H9 (cell line): ENCODE data around the gene ZP3. TPM values are rescaled to one million over a fixed set of nuclear protein-coding genes. Genes with fewer than 3 reads are reported as not detected.

Source experiments
- DNase-seq: peaks from one replicate; pipeline ENCODE4 v3.0.0-alpha.2; 2017
- H2AFZ ChIP-seq: one replicate; pipeline ENCODE4 v1.6.1; 2013; ENCODE audit warnings: mild to moderate bottlenecking, low read length, control low read depth, moderate library complexity
- H2AK5ac ChIP-seq: 2 replicates; pipeline ENCODE4 v1.6.1; 2013; ENCODE audit warnings: low read length, control low read depth, mixed read lengths; ENCODE audit not compliant: insufficient read length
- H2BK120ac ChIP-seq: one replicate; pipeline ENCODE4 v1.6.1; 2013; ENCODE audit warnings: low read depth, mild to moderate bottlenecking, low read length, control low read depth, inconsistent platforms; ENCODE audit not compliant: poor library complexity, severe bottlenecking
- H2BK12ac ChIP-seq: 2 replicates; pipeline ENCODE4 v1.6.1; 2013; ENCODE audit warnings: low read length, control low read depth, mixed read lengths, low read depth; ENCODE audit not compliant: insufficient read length
- H2BK15ac ChIP-seq: 2 replicates; pipeline ENCODE4 v1.6.1; 2013; ENCODE audit warnings: low read depth, low read length, control low read depth
- H2BK20ac ChIP-seq: one replicate; pipeline ENCODE4 v1.6.1; 2013; ENCODE audit warnings: low read depth, mild to moderate bottlenecking, low read length, control low read depth, inconsistent platforms; ENCODE audit not compliant: poor library complexity, severe bottlenecking
- H2BK5ac ChIP-seq: 2 replicates; pipeline ENCODE4 v1.6.1; 2013; ENCODE audit warnings: low read length, control low read depth, mixed read lengths; ENCODE audit not compliant: insufficient read length
- H3K14ac ChIP-seq: 2 replicates; pipeline ENCODE4 v1.6.1; 2013; ENCODE audit warnings: low read length, control low read depth; ENCODE audit not compliant: insufficient read depth
- H3K18ac ChIP-seq: 2 replicates; pipeline ENCODE4 v1.6.1; 2013; ENCODE audit warnings: low read depth, mild to moderate bottlenecking, mixed read lengths, low read length, control low read depth; ENCODE audit not compliant: insufficient read length
- H3K23ac ChIP-seq: 2 replicates; pipeline ENCODE4 v1.6.1; 2013; ENCODE audit warnings: low read length, control low read depth, mixed read lengths, low read depth; ENCODE audit not compliant: insufficient read length
- H3K23me2 ChIP-seq: 2 replicates; pipeline ENCODE4 v1.6.1; 2013; ENCODE audit warnings: low read depth, mild to moderate bottlenecking, mixed read lengths, low read length, control low read depth; ENCODE audit not compliant: insufficient read length, poor library complexity, severe bottlenecking
- H3K27ac ChIP-seq: 2 replicates; pipeline ENCODE4 v1.5.1; 2013; ENCODE audit warnings: low read length, control low read depth, mixed read lengths, low read depth; ENCODE audit not compliant: insufficient read length
- H3K27me3 ChIP-seq: 2 replicates; pipeline ENCODE4 v1.6.1; 2013; ENCODE audit warnings: low read length, control low read depth, inconsistent platforms; ENCODE audit not compliant: insufficient read depth
- H3K4ac ChIP-seq: 2 replicates; pipeline ENCODE4 v1.6.1; 2013; ENCODE audit warnings: low read depth, mild to moderate bottlenecking, control low read depth, inconsistent platforms, low read length, moderate library complexity
- H3K4me1 ChIP-seq: 2 replicates; pipeline ENCODE4 v1.6.1; 2013; ENCODE audit warnings: low read length, control low read depth, inconsistent platforms; ENCODE audit not compliant: insufficient read depth
- H3K4me2 ChIP-seq: 2 replicates; pipeline ENCODE4 v1.6.1; 2013; ENCODE audit warnings: low read length, control low read depth, mixed read lengths; ENCODE audit not compliant: insufficient read length, insufficient read depth
- H3K56ac ChIP-seq: 2 replicates; pipeline ENCODE4 v1.6.1; 2013; ENCODE audit warnings: low read depth, mild to moderate bottlenecking, mixed read lengths, low read length, control low read depth; ENCODE audit not compliant: insufficient read length
- H3K79me1 ChIP-seq: 2 replicates; pipeline ENCODE4 v1.6.1; 2013; ENCODE audit warnings: low read depth, mild to moderate bottlenecking, moderate library complexity, low read length, control low read depth, inconsistent platforms; ENCODE audit not compliant: insufficient read depth, poor library complexity, severe bottlenecking
- H3K79me2 ChIP-seq: 2 replicates; pipeline ENCODE4 v1.6.1; 2013; ENCODE audit warnings: low read length, control low read depth, inconsistent platforms; ENCODE audit not compliant: insufficient read depth
- H3K9ac ChIP-seq: 2 replicates; pipeline ENCODE4 v1.6.1; 2013; ENCODE audit warnings: low read length, control low read depth, mixed read lengths; ENCODE audit not compliant: insufficient read length; ENCODE audit errors: extremely low read depth
- H3K9me3 ChIP-seq: one replicate; pipeline ENCODE4 v1.6.1; 2013; ENCODE audit warnings: low read depth, low read length, inconsistent platforms; ENCODE audit not compliant: control insufficient read depth
- H3T11ph ChIP-seq: one replicate; pipeline ENCODE4 v1.6.1; 2013; ENCODE audit warnings: mild to moderate bottlenecking, low read length, control low read depth, inconsistent platforms
- H4K20me1 ChIP-seq: one replicate; pipeline ENCODE4 v1.6.1; 2013; ENCODE audit not compliant: control insufficient read depth, insufficient read length, insufficient read depth
- H4K5ac ChIP-seq: 2 replicates; pipeline ENCODE4 v1.6.1; 2013; ENCODE audit warnings: low read depth, mild to moderate bottlenecking, mixed read lengths, low read length, control low read depth; ENCODE audit not compliant: insufficient read length
- H4K8ac ChIP-seq: replicated peaks from 2 replicates; pipeline ENCODE4 v1.6.1; 2013; ENCODE audit warnings: low read length, control low read depth, mixed read lengths, low read depth; ENCODE audit not compliant: insufficient read length
- H4K91ac ChIP-seq: 2 replicates; pipeline ENCODE4 v1.6.1; 2013; ENCODE audit warnings: low read depth, mild to moderate bottlenecking, moderate library complexity, mixed read lengths, low read length, control low read depth; ENCODE audit not compliant: insufficient read length
- H3K27ac Mint-ChIP-seq, 3 experiments: 2 replicates in 2 of 3; 3 replicates in 1 of 3; pipeline ENCODE4 v1.8.0; 2020 to 2021; ENCODE audit warnings: mixed read lengths in 3 of 3, mild to moderate bottlenecking in 1 of 3, moderate library complexity in 1 of 3
- H3K27me3 Mint-ChIP-seq: 2 replicates; pipeline ENCODE4 v1.8.0; 2021; ENCODE audit warnings: low read depth, mild to moderate bottlenecking, moderate library complexity, mixed read lengths
- H3K36me3 Mint-ChIP-seq, 3 experiments: 2 replicates in 2 of 3; 3 replicates in 1 of 3; pipeline ENCODE4 v1.8.0; 2020 to 2021; ENCODE audit warnings: low read depth in 3 of 3, mixed read lengths in 3 of 3; ENCODE audit not compliant: insufficient read depth in 1 of 3
- H3K4me1 Mint-ChIP-seq, 2 experiments: 2 replicates each; pipeline ENCODE4 v1.8.0; 2020; ENCODE audit warnings: mixed read lengths in 2 of 2
- H3K4me3 Mint-ChIP-seq, 2 experiments: 2 replicates in 1 of 2; 3 replicates in 1 of 2; pipeline ENCODE4 v1.8.0; 2020 to 2021; ENCODE audit warnings: mild to moderate bottlenecking in 2 of 2, mixed read lengths in 2 of 2, moderate library complexity in 1 of 2
- H3K9me3 Mint-ChIP-seq, 2 experiments: 2 replicates in 1 of 2; 3 replicates in 1 of 2; pipeline ENCODE4 v1.8.0; 2020; ENCODE audit warnings: mild to moderate bottlenecking in 2 of 2, mixed read lengths in 2 of 2, moderate library complexity in 1 of 2
- CTCF ChIP-seq: fragments of 200-600 bp; sonication (generic); conservative IDR thresholded peaks from 3 replicates; pipeline ENCODE4 v1.8.0; 2021; ENCODE audit warnings: antibody characterized with exemption, mild to moderate bottlenecking
- total RNA-seq: library from RNA; stranded (reverse); gene quantifications from 2 replicates; pipeline ENCODE4 v1.2.1, GENCODE V29; 2021

The ZP3 gene
- total RNA-seq, 1 experiment from 2014 or later: 1.3 TPM

DNA sequence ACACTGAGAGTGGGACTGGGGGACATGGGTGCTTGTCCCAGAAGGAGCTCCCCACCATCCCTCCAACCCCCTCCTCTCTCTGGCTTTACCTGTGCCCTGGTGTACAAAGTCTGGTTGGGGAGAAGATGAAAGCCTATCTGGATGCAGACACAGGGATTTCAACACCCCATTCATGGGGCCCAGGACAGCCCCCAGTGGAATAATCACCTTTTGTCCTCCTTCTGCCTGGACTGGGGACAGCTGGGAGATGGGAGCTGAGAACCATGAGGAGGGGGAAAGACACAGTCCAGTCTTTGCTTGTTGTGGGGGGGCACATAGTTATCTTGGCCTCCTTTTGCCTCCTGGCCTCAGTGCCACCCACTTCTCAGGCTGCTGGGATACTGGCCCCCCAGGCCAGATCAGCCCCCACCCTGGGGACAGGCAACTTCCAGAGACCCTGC is 16.6 kb upstream of the ZP3 start:
- no peak overlapping the region for H3K14ac ChIP-seq
- H2BK20ac ChIP-seq: no peak overlapping the region
- H3K4me3 Mint-ChIP-seq: peak overlapping the region in 1 of 2 experiments; percentile 88; a peak in 2 of 5 replicates

More for the DNA sequence above, 16.6 kb upstream of the ZP3 start:
- Histone ChIP-seq H2BK12ac (no peak overlapping the region), H3K79me2 (no peaks in the 10 kb centered on the region), H3K18ac (no peak overlapping the region), H3K9me3 (no peaks in the 10 kb centered on the region), H3K9ac (no peak overlapping the region), H3K4me2 (peak overlapping the region; percentile 50), H3K79me1 (no peaks in the 10 kb centered on the region), H3K4ac (no peak overlapping the region), H2BK120ac (no peak overlapping the region), H2BK15ac (no peak overlapping the region), H3K27ac (no peak overlapping the region), H3K56ac (no peak overlapping the region), H4K20me1 (no peaks in the 10 kb centered on the region), H3K23ac (no peak overlapping the region), H2BK5ac (no peak overlapping the region), H3T11ph (no peak overlapping the region), H4K91ac (peak overlapping the region; percentile 6), H3K4me1 (peaks cover 5% of the 10 kb centered on the region; the same call in 1 of the 2 replicates), H2AFZ (no peak overlapping the region), H4K8ac (no peak overlapping the region), H2AK5ac (no peak overlapping the region), H3K23me2 (no peaks in the 10 kb centered on the region), H3K27me3 (no peaks in the 10 kb centered on the region), H4K5ac (no peak overlapping the region)
- no peaks in the 10 kb centered on the region for H3K27me3 Mint-ChIP-seq
- no peaks in the 10 kb centered on the region; a peak in 1 of 7 replicates for H3K36me3 Mint-ChIP-seq
- TF ChIP-seq CTCF: no peak
- peak overlapping the region in 1 of 3 experiments; percentile 9; a peak in 1 of 7 replicates for H3K27ac Mint-ChIP-seq
- DNase-seq: no peak
- no peaks in the 10 kb centered on the region for H3K9me3 Mint-ChIP-seq
- H3K4me1 Mint-ChIP-seq: peaks cover 21 to 34% of the 10 kb centered on the region in 2 experiments
